Stimulated activated CD8-positive, alpha-beta memory T cell treated with anti-CD3 and anti-CD28 coated beads, Interleukin-7, amount 100 ng/mL, for 1 hour (primary cell): ENCODE measurements around the gene C8G.
A peak's percentile ranks its signal among the peaks of the same experiment; 100 is the strongest.

Experiments used
- DNase-seq, 2 donors: peaks; one replicate each; pipeline ENCODE4 v3.0.0-alpha.2; 2020; ENCODE audit warnings: low read depth in 2 of 2

Gene C8G

DNA sequence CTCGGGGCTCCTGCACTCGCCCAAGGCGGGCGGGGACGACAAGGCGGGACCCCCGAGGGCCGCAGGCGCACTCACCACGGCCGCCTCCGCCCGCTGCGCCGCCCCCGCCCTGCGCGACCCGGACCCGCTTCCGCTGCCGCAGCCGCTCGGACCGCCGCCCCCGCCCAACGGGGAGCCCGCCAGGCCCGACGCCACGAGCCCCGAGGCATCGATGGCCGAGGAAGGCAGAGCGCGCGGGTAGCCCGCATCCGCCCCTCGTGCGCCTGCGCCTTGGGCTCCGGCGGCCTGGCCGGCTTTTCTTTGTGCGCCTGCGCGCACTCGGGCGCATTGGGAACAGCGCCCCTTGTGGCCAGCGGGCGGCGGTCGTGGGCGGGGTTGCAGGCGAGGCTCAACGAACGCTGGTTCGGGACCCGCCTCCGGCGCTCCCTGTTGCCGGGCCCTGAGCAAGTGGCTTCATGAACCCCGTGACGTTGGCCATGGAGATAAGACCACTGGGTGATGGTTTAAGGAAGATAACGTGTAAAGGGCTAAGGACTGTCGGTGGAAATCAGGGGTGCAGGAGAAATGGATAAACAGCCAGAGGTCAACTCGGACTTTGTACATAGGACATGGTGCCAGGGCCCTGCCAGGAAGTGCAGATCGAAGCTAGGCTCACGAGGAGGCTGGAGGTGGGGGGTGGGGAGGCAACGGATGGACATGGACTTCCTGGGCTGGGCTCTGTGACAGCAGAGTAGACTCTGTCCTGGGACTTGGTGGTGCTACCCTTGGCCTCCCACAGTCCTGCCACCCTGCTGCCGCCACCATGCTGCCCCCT lies at the start of gene C8G, which contains the start of gene FBXW5:
C8G (plus strand) TSS at position 725 of the 814 bp plus-strand sequence; CDS start at position 803, 78 bp downstream.
FBXW5 (minus strand) TSS at position 220 of the 814 bp plus-strand sequence. CDS start 655 bp downstream, outside the sequence.
- peak; percentile 89 for DNase-seq

DNA sequence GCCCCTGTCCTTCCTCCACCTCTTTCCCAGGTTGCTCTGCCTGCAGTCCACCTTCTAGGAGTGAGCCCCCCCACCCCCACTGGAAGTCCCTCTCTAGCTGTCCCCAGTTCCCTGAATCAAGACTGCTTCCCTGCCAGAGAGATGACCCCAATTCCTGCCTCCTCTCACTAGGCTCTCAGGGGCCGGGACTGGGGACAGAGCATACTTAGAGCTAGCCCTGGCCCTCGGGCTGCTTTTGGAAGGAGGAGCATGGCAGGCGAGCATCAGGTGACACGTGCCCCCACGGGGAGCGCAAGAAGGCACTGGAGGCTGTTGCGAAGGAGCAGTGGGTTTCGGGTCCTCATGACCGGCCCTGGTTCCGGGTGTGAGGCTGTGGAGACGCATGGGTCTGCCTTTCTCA lies 49.0 kb upstream of the C8G start:
- DNase-seq = no peak

DNA sequence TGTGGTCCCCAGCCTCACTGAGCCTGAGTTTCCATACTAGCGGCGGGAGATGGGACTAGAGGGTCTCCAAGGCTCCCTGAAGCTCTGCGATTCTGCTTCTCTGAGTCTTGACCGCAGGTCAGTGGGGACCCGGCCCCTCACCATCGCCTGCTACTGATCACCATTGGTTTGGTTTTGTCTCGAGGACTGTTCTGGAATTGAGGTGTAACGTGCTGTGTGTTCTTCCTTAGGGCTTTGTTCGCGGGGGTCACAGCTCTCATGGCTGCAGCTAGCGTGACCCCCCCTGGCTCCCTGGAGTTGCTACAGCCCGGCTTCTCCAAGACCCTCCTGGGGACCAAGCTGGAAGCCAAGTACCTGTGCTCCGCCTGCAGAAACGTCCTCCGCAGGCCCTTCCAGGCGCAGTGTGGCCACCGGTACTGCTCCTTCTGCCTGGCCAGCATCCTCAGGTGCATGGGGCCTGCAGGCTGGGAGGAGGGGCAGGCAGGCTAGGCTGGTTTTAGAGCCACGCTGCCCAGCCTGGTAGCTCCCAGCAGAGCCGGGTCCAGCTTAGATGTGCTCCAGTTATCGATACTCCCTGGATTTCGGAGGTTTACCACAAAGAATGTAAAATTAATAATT lies 46.5 kb upstream of the C8G start:
- DNase-seq = no peak

DNA sequence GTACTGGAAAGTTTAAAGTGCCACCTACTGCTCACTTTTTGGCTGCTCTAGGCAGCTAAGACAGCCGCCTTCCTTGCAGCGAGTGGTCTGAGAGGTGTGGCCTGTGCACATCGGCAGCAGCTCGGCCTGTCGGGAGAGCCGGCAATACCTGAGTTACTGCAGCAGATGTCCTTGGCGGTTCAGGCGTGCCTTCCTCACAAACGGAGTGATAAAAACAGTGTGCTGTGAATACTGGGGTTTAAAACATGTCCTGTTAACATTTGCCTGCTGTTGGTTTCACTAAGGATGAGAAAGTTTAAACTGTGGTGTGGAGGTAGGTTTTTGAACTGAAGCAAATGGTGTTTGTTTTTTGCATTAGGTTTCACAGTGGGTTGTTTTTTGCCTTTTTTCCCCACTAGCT lies 45.8 kb upstream of the C8G start:
- DNase-seq = no peak

DNA sequence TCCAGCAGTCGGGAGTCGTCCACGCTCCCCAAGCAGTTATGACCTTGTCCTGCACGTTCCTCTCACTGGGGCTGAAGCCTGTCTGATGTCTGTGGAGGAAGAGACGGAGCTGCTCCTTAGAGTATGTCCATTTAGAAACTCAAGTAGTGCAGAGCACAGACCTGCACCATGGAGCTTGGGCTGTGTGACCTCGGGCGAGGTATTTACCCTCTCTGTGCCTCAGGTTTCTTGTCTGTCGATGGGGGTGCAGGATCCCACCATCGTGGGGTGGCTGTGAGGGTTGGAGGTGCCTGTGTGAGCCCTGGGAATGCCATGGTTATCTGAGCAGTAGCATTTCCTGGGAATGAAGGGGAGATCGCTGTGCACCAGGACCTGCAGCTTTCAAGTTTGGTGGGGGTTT lies 44.5 kb upstream of the C8G start:
- DNase-seq = no peak

DNA sequence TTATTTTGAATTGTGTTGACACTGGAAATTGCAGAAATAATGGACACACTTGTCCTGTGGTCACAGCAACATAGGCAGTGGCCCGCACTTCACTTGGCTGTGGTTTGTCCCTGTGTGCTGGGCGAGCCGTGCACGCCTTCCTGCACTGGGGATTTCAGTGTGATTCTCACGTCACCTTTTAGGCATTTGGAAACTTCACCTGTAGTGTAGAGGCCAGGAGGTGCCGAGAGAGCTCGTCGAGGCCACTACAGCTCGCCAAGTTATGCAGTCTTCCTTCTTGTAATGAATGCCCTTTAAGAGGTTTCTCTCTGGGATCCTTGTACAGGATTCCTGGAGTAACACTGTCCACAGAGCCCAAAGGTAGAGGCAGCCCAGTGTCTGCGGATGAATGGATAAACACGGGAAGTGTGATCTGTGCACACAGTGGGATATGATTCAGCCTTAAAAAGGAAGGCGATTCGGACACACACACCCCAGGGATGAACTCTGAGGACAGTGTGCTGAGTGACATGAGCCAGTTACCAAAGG lies 44.0 kb upstream of the C8G start:
- no peak for DNase-seq

DNA sequence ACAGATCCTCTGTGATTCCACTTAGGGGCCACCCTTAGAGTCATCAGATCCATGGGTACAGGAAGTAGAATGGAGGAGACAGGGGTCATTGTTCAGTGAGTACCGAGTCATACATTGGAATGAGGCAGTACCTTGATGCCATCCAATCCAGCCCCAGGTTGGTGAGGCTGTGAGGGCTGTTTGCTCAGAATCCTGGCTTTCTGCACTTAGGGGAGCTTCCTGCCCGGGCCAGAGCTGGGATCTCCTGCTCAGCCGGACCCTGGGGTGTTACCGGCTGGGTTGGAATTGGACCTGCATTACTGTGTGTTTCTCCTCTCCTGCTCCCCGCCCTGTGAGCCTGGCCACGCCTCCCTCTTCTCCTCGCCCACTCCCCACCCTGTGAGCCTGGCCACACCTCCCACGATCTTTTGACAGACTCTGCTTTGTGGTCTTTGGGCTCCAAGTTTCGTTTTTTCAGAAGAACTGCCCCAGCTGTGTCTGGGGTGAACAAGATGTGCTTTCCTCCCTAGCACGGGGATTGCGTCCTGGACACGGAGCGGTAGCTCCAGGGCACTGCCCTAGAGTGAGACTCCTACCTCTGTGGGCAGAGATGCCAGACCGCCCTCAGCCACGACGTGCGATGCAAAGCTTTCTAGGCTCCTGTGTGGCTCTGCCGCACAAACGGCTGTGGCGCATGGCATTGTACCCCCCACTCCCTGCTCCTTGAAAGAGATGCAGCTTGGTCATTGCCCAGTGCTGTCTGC lies 43.4 kb upstream of the C8G start:
- no peak for DNase-seq

DNA sequence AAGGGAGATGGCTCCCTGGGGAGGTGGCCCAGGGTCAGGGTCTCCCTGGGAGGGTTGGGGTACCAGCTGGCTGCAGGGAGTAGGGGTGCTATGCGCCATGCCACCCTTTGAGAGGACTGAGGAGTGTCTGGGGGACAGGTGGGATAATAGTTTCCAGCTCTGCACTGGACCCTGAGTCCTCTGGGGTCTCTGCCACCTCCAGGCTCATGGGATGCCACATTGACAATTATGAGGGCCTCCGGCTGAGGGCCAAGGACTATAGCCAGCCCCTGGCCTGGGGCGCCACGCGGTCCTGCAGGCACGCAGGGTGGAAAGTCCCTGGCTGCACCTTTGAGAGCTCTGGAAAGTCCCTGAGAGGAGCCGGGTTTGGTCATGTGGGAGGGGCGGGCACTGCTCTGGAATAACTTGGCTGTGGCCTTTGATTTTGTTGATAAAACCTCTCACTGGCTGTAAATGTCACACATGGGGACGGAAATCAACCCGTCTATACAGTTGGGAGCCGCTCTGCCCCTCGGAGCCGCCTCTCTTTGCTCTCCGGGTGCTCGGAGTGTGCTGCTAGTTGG lies 42.7 kb upstream of the C8G start:
- peak; percentile 49 to 62 for DNase-seq

DNA sequence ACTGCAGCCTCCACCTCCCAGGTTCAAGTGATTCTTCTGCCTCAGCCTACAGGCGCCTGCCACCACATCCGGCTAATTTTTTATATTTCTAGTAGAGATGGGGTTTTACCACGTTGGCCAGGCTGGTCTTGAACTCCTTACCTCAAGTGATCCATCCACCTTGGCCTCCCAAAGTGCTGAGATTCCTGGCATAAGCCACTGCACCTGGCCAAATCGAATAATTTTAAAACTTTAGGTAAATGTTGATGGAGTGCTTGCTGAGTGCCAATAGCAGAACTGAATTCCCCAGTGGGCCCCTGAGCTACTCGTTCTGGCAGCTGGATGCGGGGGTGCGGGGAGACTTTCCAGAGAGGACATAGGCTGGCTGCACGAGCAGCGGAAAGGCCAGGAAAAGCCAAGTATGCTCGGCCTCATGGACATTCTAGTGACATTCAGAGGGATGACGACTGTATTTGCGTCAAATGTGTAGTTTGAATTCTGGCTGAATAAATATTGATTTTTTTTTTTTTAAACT lies 41.9 kb upstream of the C8G start:
- DNase-seq = no peak

DNA sequence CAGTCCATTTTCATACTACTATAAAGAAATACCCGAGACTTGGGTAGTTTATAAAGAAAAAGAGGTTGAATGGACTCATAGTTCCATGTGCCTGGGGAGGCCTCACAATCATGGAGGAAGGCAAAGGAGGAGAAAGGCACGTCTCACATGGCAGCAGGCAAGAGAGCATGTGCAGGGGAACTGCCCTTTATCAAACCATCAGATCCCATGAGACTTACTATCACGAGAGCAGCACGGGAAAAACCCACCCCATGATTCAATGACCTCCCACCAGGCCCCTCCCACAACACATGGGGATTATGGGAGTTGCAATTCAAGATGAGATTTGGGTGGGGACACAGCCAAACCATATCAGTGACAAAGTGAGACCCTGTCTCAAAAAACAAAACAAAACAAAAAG lies 38.8 kb upstream of the C8G start:
- DNase-seq = no peak

DNA sequence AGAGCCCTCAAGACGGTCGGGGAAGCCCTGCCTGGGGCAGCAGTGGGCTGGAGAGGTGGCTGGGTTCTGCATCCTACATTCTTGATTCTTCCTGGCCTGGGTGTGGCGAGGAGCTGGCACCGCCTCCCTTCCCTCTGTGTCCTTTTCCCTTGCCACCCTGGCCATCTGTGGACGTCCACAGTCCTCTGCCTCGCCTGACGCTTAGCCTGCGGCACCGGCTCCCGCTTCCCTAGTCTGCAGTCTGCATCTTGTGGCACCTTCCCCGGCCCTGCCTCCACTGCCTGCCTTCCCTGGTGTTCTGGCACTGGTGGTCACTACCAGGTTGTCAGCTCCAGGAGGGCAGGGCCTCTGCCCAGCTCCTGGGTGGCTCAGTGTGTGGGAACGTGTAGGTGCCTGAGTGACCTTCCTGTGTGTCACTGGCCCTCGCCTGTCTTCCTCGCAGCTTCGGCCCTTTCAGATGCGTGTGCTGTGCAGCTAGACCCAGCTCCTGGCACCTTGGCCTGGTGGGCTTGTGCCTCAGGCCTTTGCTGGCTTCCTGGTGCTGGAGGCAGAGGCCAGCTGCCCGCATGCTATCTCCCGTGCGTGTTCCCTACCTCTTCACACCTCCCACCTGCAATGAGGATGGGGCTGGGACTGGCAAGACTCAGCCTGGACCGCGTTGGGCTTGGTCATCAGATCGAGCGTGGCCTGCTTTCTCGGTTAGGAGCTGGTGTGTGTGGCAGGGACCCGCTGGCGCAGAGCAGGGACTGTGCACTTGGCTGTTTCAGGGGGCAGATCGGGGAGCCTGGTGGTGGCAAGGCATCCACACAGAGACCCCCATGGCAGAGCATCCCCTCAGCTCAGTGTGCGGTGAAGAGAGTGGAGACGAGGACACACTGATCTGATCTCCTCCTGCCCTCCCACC lies 37.8 kb upstream of the C8G start:
- no peak for DNase-seq

DNA sequence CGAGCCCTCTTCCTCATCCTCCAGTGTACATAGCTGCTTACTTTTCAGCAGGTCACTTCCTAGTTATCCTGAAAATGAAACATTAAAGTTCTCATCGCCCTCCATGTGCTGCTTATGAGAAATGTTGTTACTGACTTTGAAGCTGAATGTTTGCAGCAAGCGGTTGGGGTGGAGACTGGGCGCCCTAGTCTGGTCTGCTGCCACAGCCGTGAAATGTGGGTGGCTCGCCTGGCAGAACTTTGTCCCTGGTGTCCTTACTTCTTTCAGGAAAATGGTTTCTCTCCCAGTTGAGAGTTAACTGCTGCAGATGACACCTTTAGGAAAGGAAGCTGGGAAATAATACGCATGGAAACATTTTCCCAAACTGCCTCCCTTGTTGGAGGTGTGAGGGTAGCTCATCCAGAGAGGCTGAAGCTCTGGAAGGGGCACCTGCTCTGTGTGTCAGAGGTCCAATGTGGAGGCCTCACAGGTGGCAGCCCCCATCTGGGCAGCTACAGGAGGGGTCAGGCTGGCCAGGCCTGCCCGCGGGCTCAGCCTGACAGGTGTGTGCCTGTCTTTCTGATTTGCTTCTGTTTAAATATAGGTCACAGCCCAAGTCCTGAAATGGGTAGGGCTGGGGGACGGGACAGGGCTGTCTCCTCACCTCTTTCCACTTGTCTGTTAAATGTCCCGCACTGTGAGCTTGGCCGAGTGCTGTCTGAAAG lies 34.7 kb upstream of the C8G start:
- DNase-seq = no peak

DNA sequence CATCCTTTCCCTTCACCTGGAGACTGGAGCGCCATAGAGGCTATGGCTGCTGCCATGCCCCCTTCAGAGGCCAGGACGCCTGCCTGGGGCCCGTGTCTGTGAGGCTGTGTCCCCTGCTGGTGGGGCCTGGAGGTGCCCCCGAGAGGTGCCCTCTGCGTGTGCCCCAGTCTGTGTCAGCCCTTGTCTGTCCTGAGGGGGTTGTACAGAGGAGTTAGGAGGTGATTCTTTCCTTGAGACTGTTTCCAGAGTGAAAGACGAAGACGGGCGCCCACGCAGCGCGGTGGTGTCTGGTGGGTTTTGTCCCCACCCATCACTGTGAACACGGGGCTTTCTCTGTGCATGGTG lies 34.2 kb upstream of the C8G start:
- no peak for DNase-seq

DNA sequence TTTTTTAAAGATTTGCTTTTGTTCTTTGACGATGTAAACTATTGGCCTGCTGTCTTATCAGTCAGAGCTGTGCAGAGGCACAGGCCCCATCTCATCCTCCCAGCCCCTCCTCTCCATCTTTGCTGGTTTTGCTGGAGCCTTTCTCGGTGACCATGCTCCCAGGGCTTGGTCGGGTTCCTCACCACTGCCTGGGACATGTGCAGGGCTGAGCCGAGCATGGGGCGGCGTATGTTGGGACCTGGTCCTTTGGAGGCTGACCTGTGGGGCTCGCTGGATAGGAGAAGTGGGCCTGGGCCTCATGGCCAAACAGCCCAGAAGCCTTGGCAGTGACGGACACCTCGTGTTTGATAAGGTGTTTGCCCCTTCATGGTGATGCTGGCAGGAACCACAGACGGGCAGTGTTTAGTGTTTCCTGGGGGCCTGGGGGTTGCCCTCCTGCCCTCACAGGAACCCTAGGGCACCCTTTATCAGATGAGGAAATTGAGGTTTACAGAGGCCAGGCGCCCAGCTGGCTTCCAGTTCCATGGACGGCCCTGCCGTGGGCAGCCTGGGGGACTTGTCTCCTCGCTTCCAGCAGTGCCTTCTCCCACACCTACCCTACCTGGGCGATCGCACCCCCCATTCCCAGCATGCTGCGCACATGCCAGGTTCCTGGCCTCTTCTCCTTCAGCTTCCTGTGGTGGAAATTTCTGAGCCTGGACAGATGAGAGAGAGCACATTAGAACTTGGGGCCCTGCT lies 31.2 kb upstream of the C8G start:
- no peak for DNase-seq

DNA sequence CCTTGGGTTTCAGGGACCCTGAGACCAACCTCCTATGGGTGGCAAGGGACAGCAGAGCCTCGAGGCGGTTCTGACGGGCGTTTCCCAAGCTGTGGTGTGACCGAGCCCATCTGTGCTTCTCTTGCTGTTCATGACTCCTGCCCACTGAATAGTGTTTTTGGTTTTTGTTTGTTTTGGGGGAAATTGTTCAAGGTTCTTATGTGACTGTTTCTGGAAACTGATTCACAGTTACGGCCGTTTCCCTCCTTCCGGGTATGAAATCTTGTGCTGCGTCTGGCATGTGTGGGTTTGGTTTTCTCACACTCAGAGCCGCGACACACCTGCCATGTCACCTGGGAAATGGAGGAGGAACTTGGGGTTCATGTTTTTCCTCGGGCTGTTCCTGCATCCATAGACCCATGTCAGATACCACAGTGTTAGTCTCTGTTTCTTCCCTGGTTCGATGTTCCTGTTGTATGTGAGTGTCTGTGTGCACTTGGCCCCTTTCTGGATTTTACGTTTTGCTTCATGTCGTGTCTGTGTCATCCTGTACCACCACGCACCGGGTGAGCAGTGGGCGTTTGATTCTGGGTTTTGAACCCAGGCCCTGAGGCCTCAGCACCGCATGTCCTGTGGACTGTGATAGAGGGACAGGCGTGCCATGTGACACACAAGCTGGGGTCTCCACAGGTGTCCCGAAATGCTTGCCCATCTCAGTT lies 29.3 kb upstream of the C8G start:
- DNase-seq = no peak

DNA sequence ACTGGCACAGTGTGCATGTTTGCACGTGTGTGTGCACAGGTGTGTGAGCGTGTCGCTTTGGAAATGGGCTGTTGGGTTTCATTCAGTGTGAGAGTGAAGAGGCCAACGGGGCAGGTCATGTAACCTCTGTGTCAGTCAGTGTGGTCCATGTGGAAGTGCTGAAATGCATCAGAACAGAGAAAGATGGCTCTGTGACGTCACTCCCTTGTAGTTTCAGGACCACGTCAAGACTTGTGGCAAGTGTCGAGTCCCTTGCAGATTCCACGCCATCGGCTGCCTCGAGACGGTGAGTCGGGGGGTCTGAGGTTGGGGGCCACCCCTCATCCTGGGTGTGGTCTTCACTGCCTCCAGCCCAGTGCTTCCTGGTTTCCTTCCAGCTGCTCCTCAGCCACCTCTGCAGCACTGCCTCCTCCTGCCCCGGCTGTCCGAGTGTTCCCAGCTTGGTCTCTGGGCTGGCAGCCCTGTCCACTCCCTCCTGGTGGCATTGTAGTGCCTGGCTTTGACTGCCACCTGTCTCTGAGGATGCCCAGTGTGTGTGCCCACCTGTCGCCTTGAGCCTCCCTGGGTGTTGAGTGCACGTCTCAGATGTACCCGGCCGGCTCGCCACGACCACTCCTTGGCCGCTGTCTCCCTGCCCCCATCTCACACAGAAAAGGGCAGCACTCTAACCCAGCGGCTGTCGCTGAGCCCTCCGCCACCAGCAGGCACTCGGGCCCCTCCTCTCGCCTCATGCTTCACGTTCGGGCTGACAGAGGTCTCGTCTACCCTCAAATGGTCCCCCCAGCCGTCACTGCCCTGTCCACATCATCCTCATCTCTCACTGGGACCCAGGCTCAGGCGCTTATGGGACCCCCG lies 28.5 kb upstream of the C8G start:
- no peak for DNase-seq

DNA sequence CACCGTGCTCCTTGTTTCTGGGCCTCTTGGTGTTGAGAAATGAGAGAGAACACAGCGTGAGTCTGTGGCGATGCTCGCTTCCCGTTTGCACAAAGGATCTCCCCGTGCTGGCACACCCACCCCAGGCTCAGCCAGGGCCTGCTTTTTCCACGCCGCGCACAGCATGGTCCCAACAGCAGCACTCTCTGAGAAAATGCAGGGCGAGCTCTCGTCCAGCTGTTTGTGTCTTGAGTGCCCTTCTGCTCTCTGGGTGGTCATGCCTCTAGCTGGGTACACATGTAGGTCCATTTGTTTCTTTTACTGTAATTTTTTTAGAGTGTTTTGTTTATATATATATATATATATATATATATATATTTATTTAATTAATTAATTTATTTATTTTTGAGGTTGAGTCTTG lies 27.1 kb upstream of the C8G start:
- DNase-seq = no peak

DNA sequence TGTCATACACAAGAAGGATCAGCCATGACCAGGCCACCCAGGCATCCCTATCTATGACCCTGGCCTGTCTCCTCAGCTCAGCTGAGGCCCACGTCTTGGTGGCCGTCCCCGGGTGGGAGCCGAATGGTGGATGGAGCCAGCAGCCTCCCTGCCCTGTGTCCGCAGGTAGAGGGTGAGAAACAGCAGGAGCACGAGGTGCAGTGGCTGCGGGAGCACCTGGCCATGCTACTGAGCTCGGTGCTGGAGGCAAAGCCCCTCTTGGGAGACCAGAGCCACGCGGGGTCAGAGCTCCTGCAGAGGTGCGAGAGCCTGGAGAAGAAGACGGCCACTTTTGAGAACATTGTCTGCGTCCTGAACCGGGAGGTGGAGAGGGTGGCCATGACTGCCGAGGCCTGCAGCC lies 25.0 kb upstream of the C8G start:
- DNase-seq = no peak
